ENCODE data around the gene CHD2. TPM values are rescaled to one million over a fixed set of nuclear protein-coding genes. Genes with fewer than 3 reads are reported as not detected.
A peak's percentile ranks its signal among the peaks of the same experiment; 100 is the strongest.

CHD2 gene
- total and polyA plus RNA-seq, 2 experiments from 2014 or later, result 60.8 to 118 TPM

DNA sequence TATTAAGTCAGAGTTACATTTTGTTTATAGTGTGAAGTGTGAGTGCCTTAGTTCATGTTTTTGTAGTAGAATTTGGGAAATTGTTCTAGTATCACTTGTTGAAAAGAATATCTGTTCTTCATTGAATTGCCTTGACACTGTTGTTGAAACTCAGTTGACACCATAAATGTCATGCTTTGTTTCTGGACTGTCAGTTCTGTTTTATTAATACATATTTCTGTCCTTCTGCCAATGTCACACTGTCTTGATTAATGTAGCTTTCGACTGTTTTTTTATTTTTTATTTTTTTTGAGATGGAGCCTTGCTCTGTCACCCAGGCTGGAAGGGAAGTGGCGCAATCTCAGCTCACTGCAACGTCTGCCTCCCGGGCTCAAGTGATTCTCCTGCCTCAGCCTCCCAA lies 59.1 kb downstream of the CHD2 start:
- H3K36me3 ChIP-seq, result peaks cover 71% of the 10 kb centered on the region
- H3K4me1 ChIP-seq (ENCODE audit: low read depth), result peaks cover 8% of the 10 kb centered on the region
- H3K9me3 ChIP-seq (ENCODE audit: low read depth), result no peaks in the 10 kb centered on the region
- no peak overlapping the region for H3K4me3 ChIP-seq
- DNase-seq (ENCODE audit: low read depth in 1 of 2, low spot score in 1 of 2), result no peak
- TF ChIP-seq, protein P1, sequence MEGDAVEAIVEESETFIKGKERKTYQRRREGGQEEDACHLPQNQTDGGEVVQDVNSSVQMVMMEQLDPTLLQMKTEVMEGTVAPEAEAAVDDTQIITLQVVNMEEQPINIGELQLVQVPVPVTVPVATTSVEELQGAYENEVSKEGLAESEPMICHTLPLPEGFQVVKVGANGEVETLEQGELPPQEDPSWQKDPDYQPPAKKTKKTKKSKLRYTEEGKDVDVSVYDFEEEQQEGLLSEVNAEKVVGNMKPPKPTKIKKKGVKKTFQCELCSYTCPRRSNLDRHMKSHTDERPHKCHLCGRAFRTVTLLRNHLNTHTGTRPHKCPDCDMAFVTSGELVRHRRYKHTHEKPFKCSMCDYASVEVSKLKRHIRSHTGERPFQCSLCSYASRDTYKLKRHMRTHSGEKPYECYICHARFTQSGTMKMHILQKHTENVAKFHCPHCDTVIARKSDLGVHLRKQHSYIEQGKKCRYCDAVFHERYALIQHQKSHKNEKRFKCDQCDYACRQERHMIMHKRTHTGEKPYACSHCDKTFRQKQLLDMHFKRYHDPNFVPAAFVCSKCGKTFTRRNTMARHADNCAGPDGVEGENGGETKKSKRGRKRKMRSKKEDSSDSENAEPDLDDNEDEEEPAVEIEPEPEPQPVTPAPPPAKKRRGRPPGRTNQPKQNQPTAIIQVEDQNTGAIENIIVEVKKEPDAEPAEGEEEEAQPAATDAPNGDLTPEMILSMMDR (IDR thresholded peaks at IDR 0.05; ENCODE audit: low read depth, low read length), result no peak
- H3K27ac ChIP-seq, result peak overlapping the region; percentile 83
- H3K27me3 ChIP-seq, result no peaks in the 10 kb centered on the region

DNA sequence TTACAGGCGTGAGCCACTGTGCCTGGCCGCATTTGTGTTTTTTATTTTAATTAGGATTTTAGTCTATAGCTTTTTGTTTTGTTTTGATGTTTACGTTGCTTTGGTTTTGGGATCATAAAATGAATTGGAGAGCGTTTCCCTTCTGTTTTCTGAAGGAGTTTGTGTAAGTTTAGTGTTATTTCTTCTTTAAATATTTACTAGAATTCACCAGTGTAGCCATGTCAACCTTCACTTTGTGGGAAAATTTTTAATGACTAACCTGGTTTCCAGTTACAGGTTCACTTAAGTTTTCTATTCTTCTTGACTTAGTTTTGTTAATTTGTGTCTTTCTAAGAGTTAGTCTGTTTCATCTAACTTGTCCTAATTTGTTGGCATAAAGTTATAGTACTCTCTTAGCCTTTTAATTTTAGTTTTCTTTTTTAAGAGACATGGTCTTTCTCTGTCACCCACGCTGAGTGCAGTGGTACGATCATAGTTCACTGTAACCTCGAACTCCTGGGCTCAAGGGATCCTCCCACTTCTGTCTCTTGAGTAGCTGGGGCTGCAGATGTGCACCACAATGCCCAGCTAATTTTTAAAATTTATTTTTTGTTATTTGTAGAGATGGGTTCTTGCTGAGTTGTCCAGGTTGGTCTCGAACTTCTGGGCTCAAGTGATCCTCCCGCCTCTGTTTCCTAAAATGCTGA lies 61.0 kb downstream of the CHD2 start:
- TF ChIP-seq, protein P1 (IDR thresholded peaks at IDR 0.05; ENCODE audit: low read depth, low read length), result no peak
- no peaks in the 10 kb centered on the region for H3K27me3 ChIP-seq
- H3K4me1 ChIP-seq (ENCODE audit: low read depth), result peaks cover 8% of the 10 kb centered on the region
- DNase-seq (ENCODE audit: low read depth in 1 of 2, low spot score in 1 of 2), result no peak
- no peak overlapping the region for H3K27ac ChIP-seq
- H3K4me3 ChIP-seq, result no peak overlapping the region
- H3K9me3 ChIP-seq (ENCODE audit: low read depth), result no peaks in the 10 kb centered on the region
- peaks cover 66% of the 10 kb centered on the region for H3K36me3 ChIP-seq

DNA sequence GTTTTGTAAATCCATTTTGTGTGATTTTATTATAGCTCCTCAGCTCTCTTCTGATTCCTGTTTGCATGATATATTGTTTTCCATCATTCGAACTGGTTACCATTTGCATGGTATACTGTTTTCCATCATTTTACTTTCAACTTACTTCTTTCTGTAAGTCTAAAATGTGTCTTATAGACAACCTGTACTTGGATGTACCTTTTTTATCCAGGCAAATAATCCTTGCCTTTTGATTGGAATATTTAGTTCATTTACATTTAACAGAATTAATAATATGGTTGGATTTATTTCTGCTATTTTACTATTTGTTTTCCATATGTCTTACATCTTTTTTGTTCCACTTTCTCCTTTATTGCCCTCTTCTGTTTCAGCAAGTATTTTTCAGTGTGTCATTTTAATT lies 62.8 kb downstream of the CHD2 start:
- TF ChIP-seq, protein P1 (IDR thresholded peaks at IDR 0.05; ENCODE audit: low read depth, low read length), result no peak
- no peak overlapping the region for H3K27ac ChIP-seq
- no peak overlapping the region for H3K4me3 ChIP-seq
- DNase-seq (ENCODE audit: low read depth in 1 of 2, low spot score in 1 of 2), result no peak
- H3K4me1 ChIP-seq (ENCODE audit: low read depth), result peaks cover 6% of the 10 kb centered on the region
- H3K27me3 ChIP-seq, result no peaks in the 10 kb centered on the region
- H3K36me3 ChIP-seq, result peaks cover 68% of the 10 kb centered on the region
- H3K9me3 ChIP-seq (ENCODE audit: low read depth), result no peaks in the 10 kb centered on the region

DNA sequence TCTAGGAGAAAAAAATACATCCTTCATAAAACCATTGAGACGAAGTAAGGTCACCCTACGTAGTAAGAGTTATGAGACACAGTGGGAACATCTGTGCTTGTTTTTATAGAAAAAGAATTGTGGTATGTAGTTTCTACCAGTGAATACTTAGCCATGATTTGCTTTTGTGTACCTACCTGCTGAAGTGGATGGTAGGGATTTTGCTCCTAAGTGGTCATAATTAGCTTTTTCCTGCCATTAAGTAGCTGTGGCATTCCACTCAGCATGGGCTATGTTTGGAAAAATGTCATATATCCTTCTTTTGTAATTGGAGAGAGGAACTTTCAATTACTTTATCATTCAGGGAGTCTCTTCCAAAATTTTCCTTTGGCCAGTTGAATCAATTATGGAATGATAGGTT lies 63.7 kb downstream of the CHD2 start:
- Histone ChIP-seq H3K4me3 (no peak overlapping the region), H3K4me1 (ENCODE audit: low read depth) (peaks cover 2% of the 10 kb centered on the region), H3K9me3 (ENCODE audit: low read depth) (no peaks in the 10 kb centered on the region), H3K27ac (peak overlapping the region; percentile 60), H3K27me3 (no peaks in the 10 kb centered on the region), H3K36me3 (peaks cover 69% of the 10 kb centered on the region)
- no peak for DNase-seq (ENCODE audit: low read depth in 1 of 2, low spot score in 1 of 2)
- TF ChIP-seq, protein P1 (IDR thresholded peaks at IDR 0.05; ENCODE audit: low read depth, low read length), result no peak

DNA sequence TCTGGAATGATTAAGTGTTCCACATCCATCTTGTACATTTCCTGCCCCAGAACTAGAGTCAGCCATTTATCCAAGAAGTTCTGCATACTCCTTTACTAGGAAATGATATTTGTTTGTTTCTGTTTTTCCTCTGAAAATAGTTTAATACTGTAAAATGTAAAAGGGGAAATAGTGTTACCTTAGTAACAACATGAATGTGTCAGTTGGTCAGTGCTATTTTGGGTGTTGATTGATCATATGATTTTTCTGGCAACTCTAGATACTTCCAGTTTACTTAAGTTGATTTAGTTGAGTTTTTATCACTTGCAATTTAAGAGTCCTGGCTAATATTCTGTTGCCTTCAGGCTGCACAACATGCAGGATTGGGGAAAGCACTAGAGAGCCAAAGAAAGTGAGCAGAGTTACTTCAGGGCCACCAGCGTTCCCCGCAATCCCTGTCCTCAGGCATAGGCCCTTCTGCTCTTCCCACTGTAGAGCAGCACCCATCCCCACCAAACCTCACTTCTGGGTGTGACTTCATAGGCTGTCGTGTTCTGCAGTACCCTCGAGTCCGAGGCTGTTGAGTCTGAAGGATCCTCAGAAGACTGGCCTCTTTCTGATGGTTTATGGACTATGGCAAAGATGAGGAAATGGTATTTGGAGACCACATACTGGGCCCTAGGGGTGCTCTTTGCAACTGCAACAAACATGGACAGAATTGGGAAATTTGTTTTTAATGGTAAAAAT lies 69.0 kb downstream of the CHD2 start:
- Histone ChIP-seq H3K4me1 (ENCODE audit: low read depth) (peaks cover 12% of the 10 kb centered on the region), H3K4me3 (no peak overlapping the region), H3K36me3 (peaks cover 70% of the 10 kb centered on the region), H3K27me3 (no peaks in the 10 kb centered on the region), H3K27ac (peak overlapping the region; percentile 65), H3K9me3 (ENCODE audit: low read depth) (no peaks in the 10 kb centered on the region)
- DNase-seq (ENCODE audit: low read depth in 1 of 2, low spot score in 1 of 2), result peak in 1 of 2 donors; percentile 22
- TF ChIP-seq, protein P1 (IDR thresholded peaks at IDR 0.05; ENCODE audit: low read depth, low read length), result no peak
